ENCODE measurements around the gene SLC39A11. TPM values are rescaled to one million over a fixed set of nuclear protein-coding genes. Genes with fewer than 3 reads are reported as not detected.
A peak's percentile ranks its signal among the peaks of the same experiment; 100 is the strongest.

The SLC39A11 gene
- total and polyA plus RNA-seq, 2 of the 13 experiments (the other 11 are each of a cell fraction or from before 2014, with no cell fraction given) = 17.2 to 31.5 TPM

GRCh38 chr17:72702136-72702735, 390.3 kb downstream of the SLC39A11 start (continued):
- TF ChIP-seq, protein P1, sequence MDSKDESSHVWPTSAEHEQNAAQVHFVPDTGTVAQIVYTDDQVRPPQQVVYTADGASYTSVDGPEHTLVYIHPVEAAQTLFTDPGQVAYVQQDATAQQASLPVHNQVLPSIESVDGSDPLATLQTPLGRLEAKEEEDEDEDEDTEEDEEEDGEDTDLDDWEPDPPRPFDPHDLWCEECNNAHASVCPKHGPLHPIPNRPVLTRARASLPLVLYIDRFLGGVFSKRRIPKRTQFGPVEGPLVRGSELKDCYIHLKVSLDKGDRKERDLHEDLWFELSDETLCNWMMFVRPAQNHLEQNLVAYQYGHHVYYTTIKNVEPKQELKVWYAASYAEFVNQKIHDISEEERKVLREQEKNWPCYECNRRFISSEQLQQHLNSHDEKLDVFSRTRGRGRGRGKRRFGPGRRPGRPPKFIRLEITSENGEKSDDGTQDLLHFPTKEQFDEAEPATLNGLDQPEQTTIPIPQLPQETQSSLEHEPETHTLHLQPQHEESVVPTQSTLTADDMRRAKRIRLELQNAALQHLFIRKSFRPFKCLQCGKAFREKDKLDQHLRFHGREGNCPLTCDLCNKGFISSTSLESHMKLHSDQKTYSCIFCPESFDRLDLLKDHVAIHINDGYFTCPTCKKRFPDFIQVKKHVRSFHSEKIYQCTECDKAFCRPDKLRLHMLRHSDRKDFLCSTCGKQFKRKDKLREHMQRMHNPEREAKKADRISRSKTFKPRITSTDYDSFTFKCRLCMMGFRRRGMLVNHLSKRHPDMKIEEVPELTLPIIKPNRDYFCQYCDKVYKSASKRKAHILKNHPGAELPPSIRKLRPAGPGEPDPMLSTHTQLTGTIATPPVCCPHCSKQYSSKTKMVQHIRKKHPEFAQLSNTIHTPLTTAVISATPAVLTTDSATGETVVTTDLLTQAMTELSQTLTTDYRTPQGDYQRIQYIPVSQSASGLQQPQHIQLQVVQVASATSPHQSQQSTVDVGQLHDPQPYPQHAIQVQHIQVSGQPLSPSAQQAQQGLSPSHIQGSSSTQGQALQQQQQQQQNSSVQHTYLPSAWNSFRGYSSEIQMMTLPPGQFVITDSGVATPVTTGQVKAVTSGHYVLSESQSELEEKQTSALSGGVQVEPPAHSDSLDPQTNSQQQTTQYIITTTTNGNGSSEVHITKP (CRISPR knock-in tag; IDR thresholded peaks at IDR 0.05; ENCODE audit: low read depth) = peak; percentile 66; the same call in 1 of the 2 replicates
- TF ChIP-seq ETV5 (CRISPR knock-in tag; IDR thresholded peaks at IDR 0.05; ENCODE audit: borderline replicate concordance) (peak; percentile 61; the same call in 1 of the 2 replicates), ZBTB43 (CRISPR knock-in tag; conservative IDR thresholded peaks at IDR 0.05) (0 out of 2 replicates have a peak, but pooled peaks have one; percentile 48), FOSL1 (CRISPR knock-in tag; IDR thresholded peaks at IDR 0.05; ENCODE audit: borderline replicate concordance) (peak; percentile 81), JUND (CRISPR knock-in tag; IDR thresholded peaks at IDR 0.05) (peak; percentile 74), KDM3A (CRISPR knock-in tag; IDR thresholded peaks at IDR 0.05; ENCODE audit: low read depth) (0 out of 2 replicates have a peak, but pooled peaks have one; percentile 25), ZGPAT (CRISPR knock-in tag; IDR thresholded peaks at IDR 0.05) (peak; percentile 63; the same call in 1 of the 2 replicates), HDAC2 (CRISPR knock-in tag; IDR thresholded peaks at IDR 0.05) (0 out of 2 replicates have a peak, but pooled peaks have one; percentile 16), ZNF253 (CRISPR knock-in tag; IDR thresholded peaks at IDR 0.05; ENCODE audit: borderline replicate concordance) (no peak), SMAD3 (CRISPR knock-in tag; IDR thresholded peaks at IDR 0.05) (no peak), ELF3 (CRISPR knock-in tag; IDR thresholded peaks at IDR 0.05) (peak; percentile 62; the same call in 1 of the 2 replicates), ZSCAN22 (CRISPR knock-in tag; IDR thresholded peaks at IDR 0.05) (no peak), DNMT3B (CRISPR knock-in tag; conservative IDR thresholded peaks at IDR 0.05) (no peak), SAP130 (CRISPR knock-in tag; IDR thresholded peaks at IDR 0.05; ENCODE audit: low read depth) (peak; percentile 49; the same call in 1 of the 2 replicates), FOXA1 (IDR thresholded peaks at IDR 0.05) (no peak), FOXA1 (CRISPR knock-in tag; IDR thresholded peaks at IDR 0.05) (peak; percentile 74), ZNF550 (CRISPR knock-in tag; IDR thresholded peaks at IDR 0.05; ENCODE audit: borderline replicate concordance) (no peak), ZBTB34 (CRISPR knock-in tag; IDR thresholded peaks at IDR 0.05) (peak; percentile 83; the same call in 1 of the 2 replicates), ARID3A (IDR thresholded peaks at IDR 0.05; ENCODE audit: low read depth, low read length) (0 out of 2 replicates have a peak, but pooled peaks have one; percentile 8), ZNF788 (CRISPR knock-in tag; IDR thresholded peaks at IDR 0.05; ENCODE audit: borderline replicate concordance) (no peak), PHF21A (CRISPR knock-in tag; IDR thresholded peaks at IDR 0.05) (no peak)

Data from HepG2 (cell line).